Measurements from ENCODE around the gene ERGIC1.

Gene ERGIC1

GRCh38 chr5:172915514-172915913, 81.5 kb downstream of the ERGIC1 start:
- H3K4me3 ChIP-seq (ENCODE audit: low read depth, low read length), result no peak overlapping the region

- H3K4me3 ChIP-seq (ENCODE audit: low read depth, low read length), result no peak overlapping the region
These were observed 84.6 kb downstream of the ERGIC1 start for GRCh38 chr5:172918421-172919371.

GRCh38 chr5:172919525-172920446, 85.7 kb downstream of the ERGIC1 start:
- no peak overlapping the region for H3K4me3 ChIP-seq (ENCODE audit: low read depth, low read length)

- no peak overlapping the region for H3K4me3 ChIP-seq (ENCODE audit: low read depth, low read length)
These were observed 86.4 kb downstream of the ERGIC1 start for GRCh38 chr5:172920447-172920849.

- no peak overlapping the region for H3K4me3 ChIP-seq (ENCODE audit: low read depth, low read length)
These were observed 86.9 kb downstream of the ERGIC1 start for GRCh38 chr5:172920995-172921394.

DNA sequence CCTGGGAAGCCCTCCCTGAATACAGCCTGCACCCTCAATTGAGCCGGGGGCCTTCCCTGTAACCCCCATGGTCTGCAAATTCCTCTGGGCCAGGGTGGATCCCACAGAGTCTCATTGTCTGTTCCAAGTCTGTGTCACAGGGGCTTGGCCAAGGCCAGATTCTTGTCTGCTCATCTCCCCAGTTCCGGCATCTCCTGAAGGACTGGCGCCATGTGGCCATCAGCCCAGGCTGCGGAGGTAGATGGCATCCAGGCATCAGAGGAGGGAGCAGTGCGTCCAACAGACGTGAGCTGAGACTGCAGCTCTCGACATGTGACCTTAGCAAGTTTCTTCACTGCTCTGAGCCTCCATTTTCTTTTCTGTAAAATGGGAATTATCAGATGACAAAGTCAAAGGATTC, 87.9 kb downstream of the ERGIC1 start:
- H3K4me3 ChIP-seq (ENCODE audit: low read depth, low read length), result no peak overlapping the region

- no peak overlapping the region for H3K4me3 ChIP-seq (ENCODE audit: low read depth, low read length)
These were observed 89.5 kb downstream of the ERGIC1 start for GRCh38 chr5:172923539-172923938.

GRCh38 chr5:172925336-172925948, 91.4 kb downstream of the ERGIC1 start:
- no peak overlapping the region for H3K4me3 ChIP-seq (ENCODE audit: low read depth, low read length)

DNA sequence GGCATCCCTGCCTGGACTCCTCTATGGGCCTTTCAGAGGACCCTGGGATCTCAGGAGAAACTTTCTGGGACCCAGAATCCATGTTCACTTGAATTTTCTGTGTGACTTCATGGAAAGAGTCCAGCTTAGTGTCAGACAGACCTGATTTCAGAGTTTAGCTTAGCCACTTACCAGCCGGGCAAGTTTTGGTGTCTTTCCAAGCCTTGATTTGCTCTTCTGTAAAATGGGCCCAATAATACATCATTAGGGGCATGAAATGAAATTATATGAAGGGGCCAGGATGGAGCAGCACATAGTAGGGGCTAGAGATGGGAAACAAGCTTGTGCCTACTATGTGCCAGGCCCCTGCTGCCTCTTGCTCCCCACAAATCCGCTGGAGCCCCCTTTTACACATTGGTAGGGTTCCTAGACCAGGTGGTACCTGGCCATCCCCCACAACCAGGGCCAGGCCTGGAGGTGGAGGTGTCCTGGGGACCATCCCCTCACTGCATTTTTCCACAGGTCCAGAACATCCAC, 92.0 kb downstream of the ERGIC1 start:
- no peak overlapping the region for H3K4me3 ChIP-seq (ENCODE audit: low read depth, low read length)

DNA sequence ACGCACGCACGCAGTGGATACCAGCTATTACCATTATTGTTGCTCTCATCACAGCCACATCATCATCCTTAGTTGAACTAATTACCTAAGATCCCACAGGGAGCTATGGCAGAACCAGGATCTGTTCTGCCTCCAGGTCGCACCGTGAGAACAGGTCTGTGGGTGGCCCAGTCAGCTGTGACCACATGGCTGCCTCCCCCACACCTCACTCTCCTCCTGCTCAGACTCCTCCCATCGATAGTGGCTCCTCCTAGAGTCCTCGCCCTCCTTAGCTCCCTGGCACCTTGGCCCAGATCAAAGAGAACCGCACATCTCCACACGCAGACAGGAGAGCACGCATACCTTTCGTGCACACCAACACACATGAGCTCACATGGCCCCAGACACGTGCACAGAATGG, 92.7 kb downstream of the ERGIC1 start:
- H3K4me3 ChIP-seq (ENCODE audit: low read depth, low read length), result no peak overlapping the region

GRCh38 chr5:172929371-172929838, 95.4 kb downstream of the ERGIC1 start:
- H3K4me3 ChIP-seq (ENCODE audit: low read depth, low read length), result no peak overlapping the region

- H3K4me3 ChIP-seq (ENCODE audit: low read depth, low read length), result no peak overlapping the region
These were observed 97.0 kb downstream of the ERGIC1 start for GRCh38 chr5:172931001-172931536.

GRCh38 chr5:172932313-172933017, 98.4 kb downstream of the ERGIC1 start:
- no peak overlapping the region for H3K4me3 ChIP-seq (ENCODE audit: low read depth, low read length)

- no peak overlapping the region for H3K4me3 ChIP-seq (ENCODE audit: low read depth, low read length)
These were observed 99.2 kb downstream of the ERGIC1 start for GRCh38 chr5:172933238-172933637.

GRCh38 chr5:172935096-172935495, 101.0 kb downstream of the ERGIC1 start:
- no peak overlapping the region for H3K4me3 ChIP-seq (ENCODE audit: low read depth, low read length)

DNA sequence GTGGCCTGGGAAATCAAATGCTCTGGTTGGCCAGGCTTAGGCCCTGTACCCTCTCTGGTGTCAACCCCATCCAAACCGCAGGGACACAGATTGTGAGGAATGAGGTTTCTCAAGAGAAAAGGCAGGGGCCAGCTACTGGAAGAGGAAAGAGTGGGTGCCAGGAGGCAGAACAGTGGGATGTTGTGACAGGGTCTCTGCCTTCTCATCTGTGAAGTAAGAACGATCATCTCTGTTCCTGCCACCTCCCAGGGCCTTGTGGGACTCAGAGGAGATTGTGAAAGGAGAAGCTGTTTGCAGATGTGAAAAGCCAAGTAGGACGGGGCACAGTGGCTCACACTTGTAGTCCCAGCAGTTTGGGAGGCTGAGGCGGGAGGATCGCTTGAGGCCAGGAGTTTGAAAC, 102.3 kb downstream of the ERGIC1 start:
- H3K4me3 ChIP-seq (ENCODE audit: low read depth, low read length), result no peak overlapping the region

DNA sequence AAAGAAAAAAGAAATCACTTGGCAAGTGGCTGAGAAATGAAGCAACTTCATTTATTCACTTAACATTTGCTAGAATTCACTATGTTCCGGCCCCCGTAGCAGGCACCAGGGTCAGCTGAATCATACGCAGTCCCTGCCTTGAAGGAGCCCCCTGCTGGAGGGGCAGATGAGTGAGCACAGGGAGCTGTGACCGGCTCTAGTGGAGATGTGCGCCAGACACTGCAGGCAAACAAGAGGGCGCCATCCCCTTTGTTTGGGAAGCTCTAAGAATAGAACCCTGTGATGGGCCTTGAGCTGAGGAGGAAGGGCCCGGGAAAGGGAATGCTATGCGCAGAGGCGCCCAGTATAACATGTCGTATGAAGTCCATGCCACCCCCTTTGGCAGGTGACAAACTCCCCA, 105.0 kb downstream of the ERGIC1 start:
- H3K4me3 ChIP-seq (ENCODE audit: low read depth, low read length), result no peak overlapping the region

- H3K4me3 ChIP-seq (ENCODE audit: low read depth, low read length), result no peak overlapping the region
These were observed 105.7 kb downstream of the ERGIC1 start for GRCh38 chr5:172939611-172940267.

DNA sequence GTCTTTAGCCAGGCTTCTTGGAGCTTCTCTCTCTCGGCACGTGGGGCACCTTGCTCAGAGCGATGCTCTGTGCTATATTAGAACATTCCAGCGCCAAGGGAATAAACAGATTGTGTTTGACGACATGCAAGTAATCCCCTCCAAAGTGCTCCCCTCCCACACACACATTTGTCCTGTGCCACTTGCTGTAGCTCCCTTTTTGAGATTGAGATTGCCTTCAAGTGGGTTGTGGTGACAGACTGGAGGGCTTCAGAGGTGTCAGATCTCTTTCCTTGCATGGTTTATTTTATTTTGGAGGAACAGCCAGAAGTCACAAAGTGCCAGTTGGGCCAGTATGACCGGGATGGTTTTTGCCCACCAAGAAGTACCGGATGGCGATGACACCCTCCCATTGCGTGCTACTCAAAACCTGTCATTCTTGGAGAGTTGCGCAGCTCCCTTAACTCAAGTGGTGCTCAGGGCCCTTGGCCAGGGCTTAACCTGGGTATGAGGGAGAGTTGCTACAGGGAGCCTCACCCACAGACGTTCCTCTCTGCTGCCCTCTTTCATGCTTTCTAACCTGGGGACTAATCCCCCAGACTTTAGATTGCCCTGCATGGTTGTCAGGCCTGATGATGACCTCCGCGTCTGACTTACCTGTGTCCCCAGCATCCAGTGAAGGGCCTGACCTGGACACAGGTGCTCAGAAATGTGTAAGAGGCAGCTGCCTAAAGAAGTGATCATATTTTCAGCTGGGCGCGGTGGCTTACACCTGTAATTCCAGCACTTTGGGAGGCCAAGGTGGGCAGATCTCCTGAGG, 106.4 kb downstream of the ERGIC1 start:
- no peak overlapping the region for H3K4me3 ChIP-seq (ENCODE audit: low read depth, low read length)

Measured in iPS-11a (cell line).